T-helper 1 cell treated with Interleukin-12 subunit alpha and Interleukin-12 subunit beta and Interleukin-4 antibody, amounts not matched to agents 30 ng/mL and 1 ng/mL, for 36 hours (primary cell): Measurements from ENCODE around the gene GRM6. TPM values are rescaled to one million over a fixed set of nuclear protein-coding genes. Genes with fewer than 3 reads are reported as not detected.

Experiments
- intact Hi-C: fragments of 100-400 bp; cut with micrococcal nuclease; formaldehyde crosslinking; loops from one replicate; pipeline ENCODE4 v1.15.1; 2024
- total RNA-seq: library from RNA; stranded (reverse); gene quantifications from 2 replicates; pipeline ENCODE4 v1.2.3, GENCODE V29; 2022

Gene GRM6
- total RNA-seq, result not detected in 2 replicates

GRCh38 chr5:178994580-178995340, at the start of gene GRM6:
Gene GRM6, minus strand, starts transcription at chr5:178995320. Its CDS starts 376 bp downstream, at chr5:178994944.
- intact Hi-C loops, result no loop called here

DNA sequence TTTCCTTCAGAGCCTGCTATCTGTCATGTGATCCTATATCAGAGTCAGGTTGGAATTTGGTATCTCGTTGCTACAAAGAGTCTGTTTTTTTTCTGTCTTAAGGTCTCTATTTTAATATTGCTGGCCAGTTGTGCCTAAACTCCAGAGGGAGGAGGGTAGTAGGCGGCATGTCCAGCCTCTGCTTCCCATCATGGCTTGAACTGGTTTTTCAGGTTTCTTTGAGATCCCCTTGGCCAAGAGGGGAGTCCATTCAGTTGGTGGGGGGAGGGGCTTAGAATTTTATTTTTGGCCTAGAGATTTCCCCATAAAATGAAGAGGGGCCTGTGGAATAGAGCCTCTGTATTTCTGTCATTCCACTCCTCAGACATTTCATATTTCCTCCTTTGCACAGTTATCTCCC, 49.6 kb upstream of the GRM6 start:
- intact Hi-C loops, result no loop called here

DNA sequence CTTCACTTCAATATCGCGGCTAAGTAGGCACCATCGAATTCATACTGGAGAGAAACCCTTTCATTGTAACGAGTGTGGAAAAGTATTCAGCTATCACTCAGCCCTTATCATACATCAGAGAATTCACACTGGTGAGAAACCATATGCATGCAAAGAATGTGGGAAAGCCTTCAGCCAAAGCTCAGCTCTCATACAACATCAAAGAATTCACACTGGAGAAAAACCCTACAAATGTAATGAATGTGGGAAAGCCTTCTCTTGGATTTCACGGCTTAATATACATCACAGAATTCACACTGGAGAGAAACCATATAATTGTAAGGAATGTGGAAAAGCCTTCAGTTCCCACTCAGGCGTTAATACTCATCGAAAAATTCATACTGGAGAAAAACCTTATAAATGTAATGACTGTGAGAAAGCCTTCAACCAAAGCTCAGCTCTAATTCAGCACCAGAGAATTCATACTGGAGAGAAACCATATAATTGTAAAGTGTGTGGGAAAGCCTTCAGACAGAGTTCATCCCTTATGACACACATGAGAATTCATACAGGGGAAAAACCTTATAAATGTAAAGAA, 38.0 kb upstream of the GRM6 start:
- intact Hi-C loops, result no loop called here

GRCh38 chr5:179023528-179024189, 28.5 kb upstream of the GRM6 start, which contains the start of gene ZNF879:
Gene ZNF879, plus strand, starts transcription at chr5:179023804. Its CDS starts 1,201 bp downstream, at chr5:179025005.
- intact Hi-C loops, result loop anchor here (1.0 to 5.0 kb wide), 6 partner anchors 37 to 791 kb away; partner anchors contain the start of genes PHYKPL, ZNF354A, ZNF354B and ZNF354C

- intact Hi-C loops, result no loop called here
Measured at GRCh38 chr5:179008667-179009066, 13.5 kb upstream of the GRM6 start.

DNA sequence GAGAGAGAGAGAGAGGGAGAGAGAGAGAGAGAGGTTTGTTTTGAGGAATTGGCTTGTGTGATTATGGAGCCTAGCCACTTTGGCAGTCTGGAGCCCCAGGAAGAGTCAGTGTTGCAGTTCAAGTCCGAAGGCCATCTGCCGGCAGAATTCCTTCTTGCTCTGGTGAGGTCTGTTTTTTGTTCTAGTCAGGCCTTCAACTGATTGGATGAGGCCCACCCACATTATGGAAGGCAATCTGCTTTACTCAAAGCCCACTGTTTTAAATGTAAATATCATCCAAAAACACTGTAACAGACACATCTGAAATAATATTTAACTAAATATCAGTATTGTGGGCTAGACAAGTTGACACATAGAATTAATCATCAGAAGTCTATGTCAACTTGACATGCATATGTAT, 11.4 kb upstream of the GRM6 start:
- intact Hi-C loops, result no loop called here

DNA sequence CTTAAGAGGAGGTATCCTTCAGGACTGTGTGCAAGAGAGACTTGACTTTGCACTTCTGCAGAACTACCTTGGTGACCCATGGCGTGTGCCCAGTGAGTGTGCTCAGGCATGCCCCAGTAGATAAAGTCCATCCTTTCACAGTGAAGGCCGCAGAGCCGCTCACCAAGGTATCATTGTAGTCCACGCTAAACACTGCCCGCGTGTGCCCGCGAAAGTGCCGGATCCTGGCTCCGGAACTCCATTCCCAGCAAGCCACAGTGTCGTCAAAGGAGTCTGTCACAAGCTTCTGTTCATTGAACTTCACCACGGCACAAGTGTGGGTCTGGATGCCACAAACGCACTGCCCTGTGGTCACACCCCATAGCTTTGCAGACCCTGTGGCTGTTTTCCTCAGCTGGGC, 3.3 kb upstream of the GRM6 start:
- intact Hi-C loops, result no loop called here

DNA sequence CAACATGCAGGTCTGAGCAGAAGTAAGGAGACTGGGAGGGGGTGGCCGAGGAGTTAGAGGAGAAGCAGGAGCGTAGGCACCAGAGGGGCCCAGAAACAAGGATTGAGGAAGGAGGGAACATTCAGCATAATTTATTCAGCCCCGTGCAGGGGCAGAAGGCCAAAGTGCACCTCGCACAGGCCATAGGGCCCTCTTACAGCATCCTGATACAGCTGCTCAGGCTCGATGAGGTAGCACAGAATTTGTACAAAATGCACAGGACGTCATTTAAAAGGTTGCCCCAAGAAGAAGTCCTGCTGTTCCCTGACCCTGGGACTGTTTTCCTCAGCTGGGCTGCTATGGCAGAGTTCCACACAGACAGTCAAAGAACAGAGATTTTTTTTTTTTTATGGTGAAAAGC, 2.1 kb upstream of the GRM6 start:
- intact Hi-C loops, result no loop called here

GRCh38 chr5:178996156-178996555, 1.0 kb upstream of the GRM6 start:
- intact Hi-C loops, result no loop called here

DNA sequence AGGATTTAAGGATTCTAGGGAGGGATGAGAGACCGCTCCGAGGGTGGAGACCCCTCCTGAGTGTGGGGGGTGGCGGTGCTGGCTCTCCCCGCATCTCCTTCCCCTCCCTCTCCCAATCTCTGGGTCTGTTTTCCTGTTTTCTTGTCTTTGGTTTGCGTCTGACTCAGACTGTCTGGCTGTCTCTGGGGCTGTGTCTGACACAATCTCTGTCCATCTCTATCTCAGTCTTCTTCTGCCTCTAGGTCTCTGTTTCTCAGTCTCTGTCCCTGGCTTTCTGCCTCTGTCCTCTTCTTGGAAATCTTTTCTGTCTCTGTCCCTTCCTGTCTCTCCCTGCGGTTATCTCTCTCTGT, 196 bp upstream of the GRM6 start:
- intact Hi-C loops, result no loop called here

GRCh38 chr5:178993955-178994579, 1.1 kb downstream of the GRM6 start:
- intact Hi-C loops, result no loop called here

DNA sequence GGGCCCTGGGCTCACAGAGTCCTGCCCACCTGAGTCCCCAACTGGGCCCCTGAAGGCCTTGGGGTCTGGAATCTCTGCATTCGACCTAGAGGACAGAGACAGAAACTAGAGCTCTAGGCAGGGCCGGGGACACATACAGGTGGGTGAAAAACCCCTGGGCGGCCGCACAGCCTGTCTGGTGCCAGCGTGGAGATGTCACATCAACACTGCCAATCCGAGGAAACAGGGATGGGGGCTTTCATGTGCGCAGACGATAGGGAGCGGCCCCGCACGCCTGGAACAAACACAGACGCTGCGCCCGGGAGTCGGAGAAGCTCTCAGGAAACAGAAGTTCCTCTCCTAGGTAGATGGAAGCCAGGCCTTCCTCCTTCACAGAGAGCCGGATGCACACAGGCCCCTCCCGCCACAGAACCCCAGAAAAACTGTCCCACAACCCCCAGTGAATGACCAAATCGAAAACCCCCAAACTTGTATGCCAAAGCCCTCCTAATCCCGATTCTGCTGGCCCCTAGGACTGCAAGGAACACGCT, 1.8 kb downstream of the GRM6 start:
- intact Hi-C loops, result no loop called here

GRCh38 chr5:178992291-178992895, 2.7 kb downstream of the GRM6 start:
- intact Hi-C loops, result no loop called here

GRCh38 chr5:178991190-178992145, 3.7 kb downstream of the GRM6 start:
- intact Hi-C loops, result no loop called here

- intact Hi-C loops, result no loop called here
Measured at GRCh38 chr5:178990491-178990890, 4.6 kb downstream of the GRM6 start.

DNA sequence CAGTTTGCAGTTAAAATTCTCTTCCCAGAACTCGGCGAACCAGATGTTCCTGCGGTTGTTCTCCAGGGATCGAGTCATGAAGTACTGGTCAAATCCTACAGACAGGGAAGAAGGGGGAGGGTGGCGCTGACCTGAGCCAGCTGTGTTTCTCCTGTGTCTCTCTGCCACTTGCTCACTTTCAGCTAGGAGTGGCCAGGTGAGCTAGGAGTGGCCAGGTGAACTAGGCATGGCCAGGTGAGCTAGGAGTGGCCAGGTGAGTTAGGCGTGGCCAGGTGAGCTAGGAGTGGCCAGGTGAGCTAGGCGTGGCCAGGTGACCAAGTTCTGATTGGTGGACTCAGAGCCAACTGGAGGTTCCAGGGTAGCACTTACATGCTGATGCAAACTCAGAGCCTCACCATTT, 5.8 kb downstream of the GRM6 start:
- intact Hi-C loops, result no loop called here

- intact Hi-C loops, result no loop called here
Measured at GRCh38 chr5:178988436-178989220, 6.5 kb downstream of the GRM6 start.

DNA sequence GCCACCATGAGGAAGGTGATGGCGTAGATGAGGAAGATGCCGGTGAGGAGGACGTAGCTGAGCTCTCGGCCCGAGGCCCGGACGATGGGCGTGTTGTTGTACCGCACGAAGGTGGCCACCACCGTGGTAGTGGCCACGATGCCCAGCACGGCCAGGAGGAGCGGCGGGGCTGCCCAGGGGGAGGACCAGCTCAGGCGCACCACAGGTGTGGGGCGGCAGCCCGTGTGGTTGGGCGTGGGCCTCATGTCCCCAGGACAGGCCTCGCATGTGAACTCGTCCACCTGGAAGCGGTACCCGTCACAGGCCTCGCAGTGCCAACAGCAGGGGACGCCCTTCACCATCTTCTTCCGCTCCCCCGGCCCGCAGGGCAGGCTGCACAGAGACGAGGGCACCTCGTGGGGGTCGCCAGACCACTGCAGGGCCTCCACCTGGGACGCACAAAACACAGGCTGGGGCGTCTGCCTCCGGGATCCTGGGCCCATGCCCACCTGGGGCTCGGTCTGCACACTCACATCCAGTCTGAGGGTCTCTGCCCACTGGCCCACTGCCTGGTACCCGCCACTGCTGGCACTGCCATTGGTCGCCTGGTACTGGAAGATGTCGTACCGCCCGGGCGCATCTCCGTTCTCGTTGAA, 8.7 kb downstream of the GRM6 start:
- intact Hi-C loops, result no loop called here
